Measurements from ENCODE around the gene RPL38. TPM values are rescaled to one million over a fixed set of nuclear protein-coding genes. Genes with fewer than 3 reads are reported as not detected.

Gene RPL38
- total and polyA plus RNA-seq, 2 of the 4 experiments (the other 2 are of a cell fraction) = 111 to 527 TPM

GRCh38 chr17:74211141-74211911 lies 7.8 kb downstream of the RPL38 start:
- Histone ChIP-seq H3K9me3 (ENCODE audit: control insufficient read depth, insufficient read depth, low read length) (no peaks in the 10 kb centered on the region), H4K5ac (ENCODE audit: low read depth, low read length) (no peak overlapping the region), H2AK5ac (ENCODE audit: low read depth, low read length) (no peak overlapping the region), H3K4ac (ENCODE audit: low read depth, low read length) (no peak overlapping the region), H3K4me3 (ENCODE audit: insufficient read depth, low read depth, low read length) (no peak overlapping the region; the same call in 1 of the 2 replicates), H2BK20ac (ENCODE audit: low read depth, low read length) (no peak overlapping the region), H3K56ac (ENCODE audit: extremely low read depth, insufficient read depth, low read length) (no peak overlapping the region), H3K9ac (ENCODE audit: low read depth, low read length) (peak overlapping the region; percentile 37), H2BK15ac (ENCODE audit: low read depth, low read length) (no peak overlapping the region), H3K4me2 (ENCODE audit: low read depth, low read length) (peak overlapping the region; percentile 83), H3K14ac (replicated peaks; ENCODE audit: low read depth, low read length) (no peak overlapping the region), H3K4me1 (ENCODE audit: control insufficient read depth, insufficient read depth, low read length) (peaks cover 13% of the 10 kb centered on the region), H2AK9ac (replicated peaks; ENCODE audit: low read depth, low read length, poor library complexity) (peak overlapping the region; percentile 29), H3K27me3 (ENCODE audit: control insufficient read depth, insufficient read depth, low read length) (no peaks in the 10 kb centered on the region; the same call in 1 of the 2 replicates), H3K23ac (ENCODE audit: low read depth, low read length) (no peak overlapping the region; the same call in 1 of the 2 replicates), H3K27ac (ENCODE audit: insufficient read depth, low read length) (no peak overlapping the region), H2AFZ (replicated peaks; ENCODE audit: low read length, poor library complexity) (no peak overlapping the region), H3K36me3 (ENCODE audit: control insufficient read depth, insufficient read depth, low read length) (peaks cover 24% of the 10 kb centered on the region), H4K91ac (ENCODE audit: insufficient read depth, low read depth, low read length) (no peak overlapping the region), H3K79me1 (ENCODE audit: low read depth in 1 of 2, low read length in 2 of 2) (peaks cover 15 to 30% of the 10 kb centered on the region in 2 experiments), H4K20me1 (ENCODE audit: insufficient read depth, low read length) (peaks cover 49% of the 10 kb centered on the region), H2BK120ac (ENCODE audit: low read depth, low read length) (no peak overlapping the region), H3K9me1 (ENCODE audit: insufficient read depth, low read length) (no peaks in the 10 kb centered on the region), H2BK5ac (ENCODE audit: low read depth, low read length, poor library complexity, severe bottlenecking) (no peak overlapping the region), H3K18ac (ENCODE audit: low read depth, low read length) (no peak overlapping the region), H4K8ac (ENCODE audit: low read depth in 2 of 2, low read length in 2 of 2) (no peak overlapping the region)
- no TSS peak for BruUV-seq (replicated peaks)
- in situ Hi-C loops (cut with MboI; ENCODE audit: low sequenced_read_pairs) = loop anchor here (25.0 kb wide), 1 partner anchor 651 kb away; the partner anchor contains the start of genes FDXR and GRIN2C
- 71% methylated on average over 7 of the region's 14 CpGs; no CpG with 5 or more reads in 1 of the 2 experiments for WGBS, 2 experiments (ENCODE audit: extremely low coverage in 2 of 2, insufficient read length in 1 of 2)
- CTCF ChIA-PET = no interaction called here
- no peak for ATAC-seq (ENCODE audit: low read depth)
- DNase-seq = no peak
- intact Hi-C loops (cut with micrococcal nuclease) = no loop called here
- POLR2A ChIA-PET (ENCODE audit: unreplicated experiment) = interaction anchor here (0.7 kb wide), 1 partner anchor 23 kb away, joined by 3 read pairs; no protein-coding TSS in a partner anchor
- no peak for TF ChIP-seq FOS (IDR thresholded peaks at IDR 0.05; ENCODE audit: low read depth, low read length)
- no peak for TF ChIP-seq RCOR1 (IDR thresholded peaks at IDR 0.05; ENCODE audit: insufficient replicate concordance, low read length)
- TF ChIP-seq RFX5 (IDR thresholded peaks at IDR 0.05; ENCODE audit: low read depth, low read length) = no peak
- no peak for TF ChIP-seq SMC3 (IDR thresholded peaks at IDR 0.05; ENCODE audit: low read depth, low read length)
- no peak for TF ChIP-seq MAZ (IDR thresholded peaks at IDR 0.05; ENCODE audit: borderline replicate concordance, low read depth, low read length)
- TF ChIP-seq USF2 (IDR thresholded peaks at IDR 0.05; ENCODE audit: low read depth, low read length) = no peak
- TF ChIP-seq POLR2A (IDR thresholded peaks at IDR 0.05; ENCODE audit: low read depth, low read length) = 0 out of 2 replicates have a peak, but pooled peaks have one; percentile 14
- dilution Hi-C loops (cut with HindIII; ENCODE audit: low sequenced_read_pairs, unreplicated experiment) = no loop called here
